NCI-H345 treated with DMSO at 0.1 percent for 48 hours (cell line): ENCODE data around the gene EHD2.
A peak's percentile ranks its signal among the peaks of the same experiment; 100 is the strongest.
"Not testable (repeated sequence)": the region's sequence is repeated elsewhere in the genome, so short reads cannot be mapped to it uniquely, and the experiment has no call there.

Experiments used
- DNase-seq: peaks from one replicate; lab custom pipeline; 2025; ENCODE audit not compliant: unreplicated experiment; lab: John Stamatoyannopoulos, UW

The EHD2 gene

DNA sequence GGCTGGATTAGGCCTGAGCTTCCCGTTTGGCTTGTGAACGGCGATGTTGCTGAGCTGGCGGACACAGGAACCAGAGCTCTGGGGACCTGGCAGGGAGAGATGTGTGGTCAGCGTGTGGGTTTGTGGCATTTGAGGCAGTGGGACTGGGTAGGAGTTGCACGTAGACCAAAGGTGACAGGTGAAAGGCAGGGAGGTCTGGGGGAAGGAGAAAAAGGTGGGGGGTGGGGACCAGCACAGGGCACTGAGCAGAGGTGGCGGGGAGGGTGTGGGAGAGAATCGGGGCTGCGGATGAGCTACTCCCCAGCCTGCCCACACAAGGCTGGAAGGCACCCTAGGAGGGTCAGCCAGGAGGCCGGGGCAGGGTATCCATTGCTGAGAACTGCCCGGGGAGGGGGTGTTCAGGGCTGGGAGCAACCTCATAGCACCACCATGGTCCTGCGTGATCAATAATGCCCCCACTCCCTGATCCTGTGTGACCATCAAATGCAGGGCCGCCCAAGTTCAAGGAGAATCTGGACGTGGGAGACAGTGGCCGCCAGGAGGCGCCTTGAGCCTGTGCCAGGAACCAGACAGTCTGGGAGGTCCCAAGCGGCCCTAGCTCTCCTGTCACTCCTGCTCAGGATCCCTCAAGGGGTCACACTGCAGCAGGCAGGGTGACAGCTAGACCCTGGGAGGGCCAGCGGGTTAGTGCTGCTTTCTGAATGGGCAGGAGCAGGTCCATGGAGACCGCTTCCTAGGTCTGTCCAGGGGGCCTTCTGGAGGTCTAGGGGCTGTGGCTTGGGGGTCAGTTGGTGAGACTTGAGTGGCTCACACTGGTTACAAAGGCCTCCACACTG lies 52.5 kb downstream of the EHD2 start:
- DNase-seq, result no peak

DNA sequence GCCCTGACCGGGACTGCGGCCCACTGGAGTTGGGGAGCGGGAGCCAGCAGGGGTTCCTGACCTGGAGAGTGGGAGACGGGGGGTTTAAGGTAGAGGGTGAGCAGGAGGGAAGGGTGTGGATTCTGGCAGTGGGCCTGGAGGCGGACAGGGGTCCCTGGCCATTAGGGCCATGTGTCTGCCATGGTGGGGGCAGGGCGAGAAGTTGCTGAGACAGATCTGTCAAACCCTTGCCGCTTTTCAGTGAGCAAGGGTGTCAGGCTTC lies 53.1 kb downstream of the EHD2 start:
- DNase-seq, result no peak

DNA sequence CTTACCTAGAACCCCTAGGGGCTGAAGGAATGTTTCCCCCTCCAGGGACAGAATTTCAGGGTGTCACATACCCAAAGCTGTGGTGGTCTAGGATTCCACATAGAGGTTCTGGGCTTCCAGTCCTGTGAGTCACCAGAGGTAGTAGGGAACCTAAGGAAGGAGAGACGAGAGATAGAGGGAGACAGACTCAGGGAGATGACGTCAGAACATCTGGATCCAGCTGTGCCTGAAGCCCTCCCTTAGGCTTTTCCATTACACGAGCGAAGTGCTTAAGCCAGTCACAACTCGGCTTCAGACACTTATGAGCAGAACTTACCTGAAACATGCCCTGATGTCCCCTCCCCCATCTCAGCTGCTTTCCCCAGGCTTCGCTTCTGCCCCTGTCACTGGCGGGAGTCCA lies 53.4 kb downstream of the EHD2 start:
- DNase-seq, result no peak

DNA sequence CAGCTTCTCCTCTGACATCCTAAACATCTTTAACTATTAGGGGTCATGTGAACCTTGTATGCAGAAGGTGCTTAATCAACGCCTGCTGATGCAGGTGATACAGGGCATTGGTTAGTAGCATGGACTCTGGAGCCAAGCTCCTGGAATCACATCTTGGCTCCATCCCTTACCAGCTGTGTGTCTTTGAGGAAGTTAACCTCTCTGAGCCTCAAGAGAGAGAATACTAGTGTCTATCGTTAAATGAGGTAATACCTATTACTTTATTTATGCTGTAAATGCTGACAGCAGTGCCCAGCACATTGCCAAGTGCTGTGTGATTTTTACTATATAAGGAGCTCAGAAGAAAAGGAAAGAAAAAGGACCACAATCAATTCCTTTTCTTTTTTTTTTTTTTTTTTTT lies 54.1 kb downstream of the EHD2 start:
- no peak for DNase-seq

DNA sequence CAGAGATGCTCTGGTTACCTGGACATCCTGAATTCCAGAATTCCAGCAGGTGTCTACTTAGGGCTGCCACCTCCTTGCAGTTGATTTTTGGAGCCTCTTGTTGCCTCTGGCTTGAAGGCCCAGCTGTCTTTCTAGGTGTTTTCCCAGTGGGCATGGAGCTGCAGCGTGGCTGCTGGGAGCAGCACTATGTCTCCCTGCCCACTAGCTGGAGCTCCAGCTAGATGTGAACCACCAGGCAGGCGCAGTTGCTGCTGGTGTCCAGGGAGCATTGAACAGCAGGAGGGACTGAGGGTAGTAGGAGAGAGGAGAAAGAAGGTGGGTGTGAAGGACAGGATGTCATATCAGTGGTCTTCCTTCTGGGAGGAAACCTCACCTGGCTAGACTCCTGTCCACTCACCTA lies 55.4 kb downstream of the EHD2 start:
- DNase-seq, result no peak

DNA sequence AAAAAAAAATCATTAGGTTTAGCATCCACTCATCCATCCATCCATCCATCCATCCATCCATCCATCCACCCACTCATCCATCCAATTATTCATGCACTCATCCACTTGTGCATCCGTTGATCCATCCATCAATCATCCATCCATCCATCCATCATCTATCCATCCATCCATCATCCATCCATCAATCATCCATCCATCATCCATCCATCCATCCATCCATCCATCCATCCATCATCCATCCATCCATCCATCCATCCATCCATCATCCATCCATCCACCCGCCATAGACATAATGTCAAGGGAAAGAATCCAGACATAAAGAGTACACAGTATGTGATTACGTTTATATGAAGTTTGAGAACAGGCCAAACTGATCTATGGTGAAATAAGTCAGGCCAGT lies 56.3 kb downstream of the EHD2 start:
- no peak for DNase-seq

DNA sequence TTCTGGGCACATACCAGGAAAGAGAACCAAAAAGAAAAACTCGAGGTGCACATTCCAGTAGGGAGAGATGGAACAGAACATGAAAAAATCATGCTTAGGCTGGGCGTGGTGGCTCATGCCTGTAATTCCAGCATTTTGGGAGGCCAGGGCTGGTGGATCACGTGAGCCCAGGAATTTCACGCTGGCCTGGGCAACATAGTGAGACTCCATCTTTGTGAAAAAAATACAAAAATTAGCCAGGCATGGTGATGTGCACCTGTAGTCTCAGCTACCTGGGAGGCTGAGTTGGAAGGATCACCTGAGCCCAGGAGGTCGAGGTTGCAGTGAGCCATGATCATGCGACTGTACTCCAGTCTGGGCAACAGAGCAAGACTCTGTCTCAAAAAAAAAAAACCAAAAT lies 58.1 kb downstream of the EHD2 start:
- DNase-seq, result not testable (repeated sequence)

DNA sequence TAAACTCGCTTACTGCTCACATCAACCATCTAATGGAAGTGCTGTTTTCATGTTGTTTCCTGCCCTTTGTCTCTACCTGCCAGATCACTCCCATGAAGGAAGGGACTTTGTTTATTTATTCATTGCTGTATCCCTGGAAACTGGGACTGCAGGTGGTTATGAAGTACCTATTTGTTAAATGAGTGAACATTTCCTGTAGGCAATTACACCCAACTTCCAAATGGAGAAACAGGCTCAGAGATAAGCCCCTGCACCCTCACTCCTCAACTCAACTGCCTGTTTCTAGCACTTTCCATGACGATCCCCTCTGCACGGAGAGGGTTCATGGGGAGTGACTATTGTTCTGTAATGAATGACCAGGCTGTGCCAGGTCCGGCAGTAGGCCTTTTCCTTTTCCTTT lies 63.3 kb downstream of the EHD2 start:
- peak; percentile 81 for DNase-seq

DNA sequence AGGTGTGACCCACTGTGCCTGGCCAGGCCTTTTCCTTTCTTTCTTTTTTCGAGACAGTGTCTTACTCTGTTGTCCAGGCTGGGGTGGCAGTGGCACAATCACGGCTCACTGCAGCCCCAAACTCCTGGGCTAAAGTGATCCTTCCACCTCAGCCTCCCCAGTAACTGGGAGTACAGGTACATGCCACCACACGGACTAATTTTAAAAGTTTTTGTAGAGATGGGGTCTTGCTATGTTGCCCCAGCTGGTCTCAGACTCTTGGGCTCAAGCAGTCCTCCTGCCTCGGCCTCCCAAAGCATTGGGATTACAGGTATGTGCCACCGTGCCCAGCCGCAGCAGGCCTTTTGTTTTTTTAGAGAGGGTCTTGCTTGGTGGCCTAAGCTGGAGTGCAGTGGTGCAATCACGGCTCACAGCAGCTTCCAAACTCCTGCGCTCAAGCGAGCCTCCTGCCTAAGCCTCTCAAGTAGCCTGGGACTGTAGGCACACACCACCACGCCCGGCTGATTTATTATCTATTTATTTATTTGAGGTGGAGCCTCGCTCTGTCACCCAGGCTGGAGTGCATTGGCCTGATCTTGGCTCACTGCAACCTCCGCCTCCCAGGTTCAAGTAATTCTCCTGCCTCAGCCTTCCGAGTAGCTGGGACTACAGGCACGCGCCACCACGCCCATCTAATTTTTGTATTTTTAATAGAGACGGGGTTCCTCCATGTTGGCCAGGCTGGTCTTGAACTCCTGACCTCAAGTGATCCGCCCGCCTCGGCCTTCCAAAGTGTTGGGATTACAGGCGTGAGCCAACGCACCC lies 64.2 kb downstream of the EHD2 start:
- not testable (repeated sequence) for DNase-seq

DNA sequence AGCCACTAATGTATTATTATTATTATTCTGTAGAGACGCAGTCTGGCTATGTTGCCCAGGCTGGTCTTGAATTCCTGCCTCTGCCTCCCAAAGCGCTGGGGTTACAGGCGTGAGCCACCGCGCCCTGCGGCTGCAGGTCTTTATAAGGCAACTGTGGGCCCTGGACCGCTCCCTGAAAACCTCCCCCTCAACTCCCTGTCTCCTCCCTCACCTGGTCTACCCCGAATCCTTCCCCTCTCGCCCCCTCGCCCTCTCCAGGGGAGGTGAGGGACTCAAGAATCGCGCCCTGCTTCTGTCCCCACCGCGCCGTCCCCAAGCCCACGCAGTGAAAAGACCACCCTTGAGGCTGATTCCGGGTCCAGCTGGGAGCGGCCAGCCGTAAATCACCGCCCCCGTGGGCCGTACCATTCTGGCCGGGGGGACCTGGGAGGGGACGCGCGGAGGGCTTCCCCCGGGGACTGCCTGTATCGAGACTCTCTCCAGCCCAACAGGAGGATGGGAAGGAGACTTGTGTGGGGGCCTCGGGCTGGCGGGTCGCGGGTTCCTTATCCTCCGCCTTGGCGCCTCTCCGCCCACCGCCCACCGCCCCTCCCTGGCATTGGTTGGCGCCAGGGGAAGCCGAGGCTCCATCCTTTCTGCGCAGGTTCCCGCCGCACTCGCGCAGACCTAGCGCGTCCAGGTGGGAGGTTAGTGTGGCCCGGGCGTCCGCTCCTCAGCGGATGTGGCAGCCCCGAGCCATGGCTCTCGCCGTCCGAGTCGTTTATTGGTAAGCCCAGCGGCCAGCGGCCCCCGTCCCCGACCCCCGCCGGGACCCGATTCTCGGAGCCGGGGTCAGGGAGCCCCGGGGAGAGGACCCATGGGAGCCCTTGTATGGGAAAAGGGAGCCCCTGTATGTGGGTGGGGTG lies 65.1 kb downstream of the EHD2 start, which contains the start of gene SELENOW:
SELENOW (plus strand) TSS at position 655 of the 905 bp plus-strand sequence; CDS start at position 738, 83 bp downstream.
- DNase-seq, result peak; percentile 32

DNA sequence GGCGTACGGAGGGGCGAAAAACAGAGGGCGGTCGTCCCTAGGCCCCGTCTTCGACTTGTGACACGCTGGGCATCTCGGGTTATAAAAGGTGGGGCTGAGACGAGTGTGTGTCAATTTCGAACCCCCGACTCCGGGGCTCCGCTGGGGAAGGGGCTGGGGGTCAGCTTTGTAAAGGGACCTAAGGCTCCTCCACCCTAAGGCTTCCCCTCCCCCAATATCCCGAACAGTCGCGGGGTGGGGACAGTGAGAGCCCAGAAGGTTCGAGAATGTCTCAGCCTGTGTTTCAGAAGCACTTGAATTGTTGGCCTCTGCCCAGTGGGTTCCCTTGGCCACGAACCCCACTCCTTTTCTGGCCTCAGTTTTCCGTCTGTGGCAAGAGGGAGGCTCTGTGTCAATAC lies 65.7 kb downstream of the EHD2 start:
- DNase-seq, result no peak

DNA sequence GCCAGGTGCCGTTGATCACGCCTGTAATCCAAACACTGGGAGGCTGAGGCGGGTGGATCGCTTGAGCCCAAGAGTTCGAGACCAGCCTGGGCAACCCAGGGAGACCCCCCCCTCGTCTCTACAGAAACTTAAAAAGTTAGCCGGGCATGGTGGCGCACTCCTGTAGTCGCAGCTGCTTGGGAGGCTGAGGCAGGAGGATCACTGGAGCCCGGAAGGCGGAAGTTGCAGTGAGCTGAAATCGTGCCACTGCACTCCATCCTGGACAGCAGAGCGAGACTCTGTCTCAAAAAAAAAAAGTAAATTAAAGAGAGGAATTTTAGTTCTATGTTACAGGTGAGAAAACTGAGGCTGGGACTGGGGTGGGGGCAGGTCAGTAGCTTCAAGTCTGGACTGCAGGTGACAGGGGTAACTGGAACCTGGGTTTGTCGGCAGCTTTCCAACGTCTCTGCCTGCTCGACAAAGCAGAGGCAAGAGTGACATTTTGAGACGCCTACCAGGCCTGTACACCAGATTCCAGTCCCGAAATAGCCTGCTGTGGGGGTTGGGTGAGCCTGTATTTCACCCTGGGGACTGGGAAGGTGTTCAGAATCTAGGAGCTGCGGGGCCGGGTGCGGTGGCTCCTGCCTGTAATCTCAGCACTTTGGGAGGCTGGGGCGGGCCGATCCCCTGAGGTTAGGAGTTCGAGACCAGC lies 66.4 kb downstream of the EHD2 start:
- no peak for DNase-seq

DNA sequence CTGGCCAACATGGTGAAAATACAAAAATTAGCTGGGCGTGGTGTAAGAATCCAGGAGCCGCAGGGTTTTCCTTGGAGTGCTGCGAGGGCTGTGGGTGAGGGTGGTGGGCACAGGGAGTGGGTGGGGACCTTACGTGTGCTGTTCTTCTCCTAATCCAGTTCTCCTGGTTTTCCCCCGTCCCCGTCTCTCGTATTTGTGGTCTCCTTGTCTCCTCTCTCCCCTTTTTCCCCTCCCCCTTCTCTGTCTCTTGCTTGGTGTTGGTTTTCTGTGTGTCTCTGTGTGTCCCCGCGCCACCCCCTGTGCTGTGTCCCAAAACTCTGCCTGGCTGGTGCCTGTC lies 67.0 kb downstream of the EHD2 start:
- no peak for DNase-seq

DNA sequence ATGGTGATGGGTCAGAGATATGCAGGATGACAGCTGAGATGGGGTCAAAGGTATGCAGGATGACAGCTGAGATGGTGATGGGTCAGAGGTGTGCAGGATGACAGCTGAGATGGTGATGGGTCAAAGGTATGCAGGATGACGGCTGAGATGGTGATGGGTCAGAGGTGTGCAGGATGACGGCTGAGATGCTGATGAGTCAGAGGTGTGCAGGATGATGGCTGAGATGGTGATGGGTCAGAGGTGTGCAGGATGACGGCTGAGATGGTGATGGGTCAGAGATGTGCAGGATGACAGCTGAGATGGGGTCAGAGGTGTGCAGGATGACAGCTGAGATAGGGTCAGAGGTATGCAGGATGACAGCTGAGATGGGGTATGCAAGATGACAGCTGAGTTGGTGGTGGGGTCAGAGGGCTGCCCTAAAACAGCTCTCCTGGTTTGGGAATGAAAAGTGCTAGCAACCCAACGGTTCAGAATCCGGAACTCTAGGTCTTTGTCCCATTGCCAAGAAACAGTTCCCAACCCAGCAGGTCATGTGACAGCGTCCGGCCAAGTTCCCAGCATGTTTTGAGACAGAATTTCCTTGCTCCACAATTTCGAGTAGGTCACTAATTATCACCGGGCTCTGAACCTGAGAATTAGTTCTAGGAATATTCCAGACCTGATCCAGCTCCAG lies 68.5 kb downstream of the EHD2 start:
- no peak for DNase-seq

DNA sequence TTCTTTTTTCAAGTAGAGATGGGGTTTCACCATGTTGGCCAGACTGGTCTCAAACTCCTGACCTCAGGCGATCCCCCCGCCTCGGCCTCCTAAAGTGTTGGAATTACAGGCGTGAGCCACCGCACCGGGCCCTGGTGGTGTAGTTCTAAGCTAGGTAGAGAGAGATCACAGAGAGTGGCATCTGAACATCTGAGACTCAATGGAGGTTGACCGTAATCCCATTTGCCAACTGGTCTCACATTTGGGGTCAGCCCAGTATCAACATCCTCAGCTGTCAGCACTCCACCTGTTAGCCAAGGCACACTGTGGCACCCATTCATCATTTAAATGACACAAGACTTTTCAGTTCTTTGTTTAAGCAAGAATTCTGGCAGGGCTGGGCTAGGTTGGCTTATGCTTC lies 73.3 kb downstream of the EHD2 start:
- no peak for DNase-seq

DNA sequence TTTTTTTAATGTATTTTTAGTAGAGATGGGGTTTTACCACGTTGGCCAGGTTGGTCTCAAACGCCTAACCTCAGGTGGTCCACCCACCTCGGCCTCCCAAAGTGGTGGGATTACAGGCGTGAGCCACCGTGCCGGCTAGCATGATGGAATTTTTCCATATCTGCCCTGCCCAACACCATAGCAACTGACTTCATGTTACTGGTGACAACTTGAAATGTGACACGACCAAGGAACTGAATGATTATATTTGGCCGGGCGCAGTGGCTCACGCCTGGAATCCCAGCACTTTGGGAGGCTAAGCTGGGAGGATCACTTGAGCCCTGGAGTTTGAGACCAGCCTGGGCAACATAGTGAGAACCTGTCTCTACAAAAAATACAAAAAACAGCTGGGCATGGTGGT lies 74.1 kb downstream of the EHD2 start:
- DNase-seq, result not testable (repeated sequence)

DNA sequence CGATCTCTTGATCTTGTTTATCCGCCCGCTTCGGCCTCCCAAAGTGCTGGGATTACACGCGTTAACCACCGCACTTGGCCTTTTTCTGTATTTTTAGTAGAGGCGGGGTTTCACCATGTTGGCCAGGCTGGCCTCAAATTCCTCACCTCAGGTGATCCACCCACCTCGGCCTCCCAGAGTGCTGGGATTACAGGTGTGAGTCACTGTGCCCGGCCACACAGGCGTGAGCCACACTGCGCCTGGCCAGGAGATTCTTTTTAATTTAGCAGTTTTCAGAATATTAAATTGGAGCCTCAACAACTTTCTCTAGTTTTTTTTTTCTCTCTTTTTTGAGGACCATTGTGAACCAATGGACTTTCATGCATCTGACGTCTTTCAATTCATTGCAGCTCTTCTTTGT lies 76.6 kb downstream of the EHD2 start:
- not testable (repeated sequence) for DNase-seq

DNA sequence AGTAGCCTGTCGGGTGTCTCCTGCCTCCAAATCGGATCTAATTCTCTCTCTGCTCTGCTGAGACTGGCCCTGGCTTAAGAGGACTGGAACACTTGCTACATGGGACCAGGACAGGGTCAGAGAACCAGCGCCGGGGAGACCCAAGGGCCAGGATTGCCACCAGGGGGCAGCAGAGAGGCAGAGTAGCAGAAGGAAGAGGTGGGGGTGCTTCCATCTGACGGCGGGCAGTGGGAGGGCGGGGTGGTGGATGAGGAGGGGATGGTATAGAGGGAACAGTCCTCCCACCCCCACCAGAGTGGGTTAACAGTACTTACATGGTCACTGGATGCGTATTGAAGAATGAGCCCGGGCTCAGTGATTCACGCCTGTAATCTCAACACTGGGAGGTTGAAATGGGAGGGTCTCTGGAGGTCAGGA lies 77.2 kb downstream of the EHD2 start:
- no peak for DNase-seq

DNA sequence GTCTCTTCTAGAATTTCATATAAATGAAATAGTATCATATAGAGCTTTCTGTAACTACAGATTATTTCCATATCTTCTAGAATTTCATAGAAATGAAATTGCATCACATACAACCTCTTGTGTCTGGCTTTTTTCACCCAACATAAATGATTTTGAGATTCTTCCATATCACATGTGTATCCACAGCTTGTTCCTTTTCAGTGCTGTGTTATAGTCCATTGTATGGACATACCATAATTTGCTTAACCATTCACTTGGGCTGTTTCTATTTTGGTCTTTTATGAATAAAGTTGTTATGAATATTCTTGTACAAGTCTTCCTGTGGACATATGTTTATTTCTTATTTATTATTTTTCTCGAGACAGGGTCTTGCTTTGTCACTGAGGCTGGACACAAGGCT lies 79.4 kb downstream of the EHD2 start:
- DNase-seq, result no peak
